PC-3 (cell line): ENCODE measurements around the gene CCDC144A. TPM values are rescaled to one million over a fixed set of nuclear protein-coding genes. Genes with fewer than 3 reads are reported as not detected.
"Not testable (repeated sequence)": the region's sequence is repeated elsewhere in the genome, so short reads cannot be mapped to it uniquely, and the experiment has no call there.

Experiments used
- ATAC-seq: fragments of 200-7000 bp; cut with Tn5 transposase; 2 replicates; pipeline ENCODE4 v1.9.1; 2020; ENCODE audit warnings: mild to moderate bottlenecking, moderate library complexity
- BruUV-seq: library from RNA; stranded (reverse); fragments of 400-500 nt; replicated peaks from 2 replicates; lab custom pipeline; 2021; lab: Mats Ljungman, UMichigan
- CTCF ChIA-PET: fragments of 300-600 bp; sonication (Branson Sonifier 250); formaldehyde crosslinking; loops from one replicate; lab custom pipeline; 2022; ENCODE audit warnings: antibody characterized with exemption; lab: Charles Lee
- POLR2A ChIA-PET: fragments of 300-600 bp; sonication (Branson Sonifier 250); formaldehyde crosslinking; loops from one replicate; lab custom pipeline; 2022; ENCODE audit warnings: antibody characterized with exemption; ENCODE audit not compliant: unreplicated experiment; lab: Charles Lee
- DNase-seq: peaks from one replicate; pipeline ENCODE4 v3.0.0-alpha.2; 2015
- H2AFZ ChIP-seq: fragments of 300-600 bp; sonication (generic); 2 replicates; pipeline ENCODE4 v1.6.0; 2016; ENCODE audit warnings: antibody characterized with exemption, low read length
- H3F3A ChIP-seq: fragments of 300-600 bp; sonication (generic); one replicate; pipeline ENCODE4 v1.6.0; 2017; ENCODE audit warnings: antibody characterized with exemption, low read length, control low read depth, mild to moderate bottlenecking; ENCODE audit not compliant: unreplicated experiment
- H3K27ac ChIP-seq: fragments of 300-600 bp; sonication (generic); 2 replicates; pipeline ENCODE4 v1.5.1; 2016; ENCODE audit warnings: mild to moderate bottlenecking, low read length
- H3K27me3 ChIP-seq: fragments of 300-600 bp; sonication (generic); 2 replicates; pipeline ENCODE4 v1.6.1; 2016; ENCODE audit warnings: low read length, mixed read lengths
- H3K36me3 ChIP-seq: fragments of 300-600 bp; sonication (generic); 2 replicates; pipeline ENCODE4 v1.6.1; 2016; ENCODE audit warnings: low read depth, mixed run types, low read length, mixed read lengths
- H3K4me1 ChIP-seq: fragments of 300-600 bp; sonication (generic); 2 replicates; pipeline ENCODE4 v1.5.1; 2016; ENCODE audit warnings: low read length; ENCODE audit not compliant: insufficient read depth
- H3K4me2 ChIP-seq: fragments of 300-600 bp; sonication (generic); 2 replicates; pipeline ENCODE4 v1.6.0; 2016; ENCODE audit warnings: low read length
- H3K4me3 ChIP-seq: fragments of 300-600 bp; sonication (generic); 2 replicates; pipeline ENCODE4 v1.5.1; 2016; ENCODE audit warnings: mild to moderate bottlenecking, low read length, mixed read lengths
- H3K79me2 ChIP-seq: fragments of 300-600 bp; sonication (generic); 2 replicates; pipeline ENCODE4 v1.6.1; 2017; ENCODE audit warnings: low read length, mixed read lengths
- H3K9ac ChIP-seq: fragments of 300-600 bp; sonication (generic); 2 replicates; pipeline ENCODE4 v1.6.0; 2016; ENCODE audit warnings: mild to moderate bottlenecking, low read length
- H3K9me2 ChIP-seq: fragments of 300-600 bp; sonication (generic); replicated peaks from 2 replicates; pipeline ENCODE4 v1.6.1; 2016; ENCODE audit warnings: mixed run types, low read length, mixed read lengths
- H3K9me3 ChIP-seq: fragments of 300-600 bp; sonication (generic); 2 replicates; pipeline ENCODE4 v1.6.1; 2016; ENCODE audit warnings: low read length, mixed read lengths
- H4K20me1 ChIP-seq: fragments of 300-600 bp; sonication (generic); 2 replicates; pipeline ENCODE4 v1.6.1; 2016; ENCODE audit warnings: low read length, mixed read lengths
- intact Hi-C: fragments of 100-400 bp; cut with micrococcal nuclease; formaldehyde crosslinking; loops from 2 replicates; pipeline ENCODE4 v1.9.0; 2023
- total RNA-seq: library from RNA; depleted of rRNA; stranded (reverse); fragments of >200 nt; gene quantifications from 2 replicates; pipeline ENCODE4 v1.2.3, GENCODE V29; 2014

The CCDC144A gene
- total RNA-seq, 1 experiment from 2014 or later, result 0.15 TPM

DNA sequence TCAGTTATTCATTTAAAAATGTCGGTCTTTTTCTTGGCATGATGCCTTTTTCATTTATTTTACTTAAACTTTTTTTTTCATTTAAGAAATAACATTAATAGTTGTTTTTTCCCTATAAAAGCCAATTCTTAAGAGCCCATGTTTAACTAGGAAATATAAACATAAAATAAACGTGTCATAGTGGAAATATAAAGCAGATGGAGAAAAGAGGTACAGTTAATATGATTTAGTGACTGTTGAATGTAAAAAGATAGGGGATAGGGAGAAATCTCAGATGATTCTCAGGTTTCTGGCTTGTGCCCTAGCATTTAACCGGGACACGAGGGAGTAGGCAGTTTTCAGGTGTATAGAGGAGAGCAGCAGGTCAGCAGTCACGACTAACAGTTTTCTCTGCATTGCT is 7.6 kb downstream of the CCDC144A start:
- H3K4me3 ChIP-seq, H2AFZ ChIP-seq, H3K9me3 ChIP-seq, H3K4me2 ChIP-seq, H3K4me1 ChIP-seq, H3K27me3 ChIP-seq, POLR2A ChIA-PET, BruUV-seq, H3F3A ChIP-seq, H3K9me2 ChIP-seq, DNase-seq, CTCF ChIA-PET, intact Hi-C loops, H3K9ac ChIP-seq, ATAC-seq, H4K20me1 ChIP-seq, H3K36me3 ChIP-seq, H3K27ac ChIP-seq, H3K79me2 ChIP-seq: not testable (repeated sequence)

- H3K79me2 ChIP-seq, H2AFZ ChIP-seq, H3F3A ChIP-seq, H3K36me3 ChIP-seq, H4K20me1 ChIP-seq, H3K9me3 ChIP-seq, POLR2A ChIA-PET, H3K27me3 ChIP-seq, H3K9me2 ChIP-seq, CTCF ChIA-PET, ATAC-seq, H3K9ac ChIP-seq, H3K27ac ChIP-seq, intact Hi-C loops, BruUV-seq, H3K4me1 ChIP-seq, H3K4me3 ChIP-seq, H3K4me2 ChIP-seq: not testable (repeated sequence)
- DNase-seq, result peak; percentile 4
These were observed 55.6 kb downstream of the CCDC144A start for GRCh38 chr17:16745492-16746203.

DNA sequence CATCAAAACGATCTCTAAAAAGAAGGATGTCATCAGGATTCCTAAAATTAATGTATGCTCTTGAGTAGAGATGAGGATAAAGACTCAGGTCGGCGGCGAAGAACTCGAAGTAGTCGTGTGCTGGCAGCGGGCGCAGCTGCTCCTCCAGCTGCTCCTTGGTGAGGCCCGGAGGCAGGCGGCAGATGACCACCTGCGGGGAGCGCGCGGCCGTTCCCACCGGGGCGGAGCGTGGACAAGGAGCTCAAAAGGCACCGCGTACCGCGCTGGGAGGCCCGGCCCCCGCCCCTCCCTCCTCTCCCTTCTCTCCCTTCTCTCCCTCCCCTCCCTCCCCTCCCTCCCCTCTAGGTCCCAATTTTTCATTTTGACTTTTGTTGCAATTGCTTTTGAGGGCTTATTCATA is 56.5 kb downstream of the CCDC144A start:
- H3F3A ChIP-seq, DNase-seq, CTCF ChIA-PET, ATAC-seq, H3K36me3 ChIP-seq, H2AFZ ChIP-seq, H3K79me2 ChIP-seq, H3K27ac ChIP-seq, H3K9ac ChIP-seq, H3K4me3 ChIP-seq, POLR2A ChIA-PET, H3K27me3 ChIP-seq, H3K9me2 ChIP-seq, BruUV-seq, H3K9me3 ChIP-seq, intact Hi-C loops, H3K4me1 ChIP-seq, H3K4me2 ChIP-seq, H4K20me1 ChIP-seq: not testable (repeated sequence)

GRCh38 chr17:16750515-16750914 is 60.5 kb downstream of the CCDC144A start:
- H3K4me2 ChIP-seq, H2AFZ ChIP-seq, POLR2A ChIA-PET, H3K9me3 ChIP-seq, H3F3A ChIP-seq, CTCF ChIA-PET, H3K27me3 ChIP-seq, H3K9ac ChIP-seq, BruUV-seq, H3K79me2 ChIP-seq, H3K4me3 ChIP-seq, ATAC-seq, H3K9me2 ChIP-seq, H4K20me1 ChIP-seq, DNase-seq, intact Hi-C loops, H3K36me3 ChIP-seq, H3K27ac ChIP-seq: not testable (repeated sequence)
- H3K4me1 ChIP-seq, result peaks cover 10% of the 10 kb centered on the region; the same call in 1 of the 2 replicates
